HepG2 (cell line): ENCODE measurements around the gene ZNF134. TPM values are rescaled to one million over a fixed set of nuclear protein-coding genes. Genes with fewer than 3 reads are reported as not detected.

Source experiments
- ARID3A ChIP-seq: IDR thresholded peaks from 2 replicates; pipeline ENCODE4 v1.6.1; 2012; ENCODE audit warnings: low read depth, low read length, improper control_type of control experiment
- KDM1A ChIP-seq: IDR thresholded peaks from 2 replicates; pipeline ENCODE4 v1.6.1; 2016; ENCODE audit warnings: missing compliant biosample characterization
- MAZ ChIP-seq, 2 experiments: sonication (generic) in 1 of 2; formaldehyde crosslinking in 1 of 2; IDR thresholded peaks; 2 replicates each; pipeline versions ENCODE4 v1.5.0 to v1.6.1; 2012 to 2020; ENCODE audit warnings: low read depth in 2 of 2, mild to moderate bottlenecking in 2 of 2, borderline replicate concordance in 1 of 2, improper control_type of control experiment in 1 of 2, low read length in 1 of 2, missing genetic modification reagents in 1 of 2, moderate library complexity in 1 of 2
- MIER2 ChIP-seq: IDR thresholded peaks from 2 replicates; pipeline ENCODE4 v1.6.1; 2016; ENCODE audit warnings: missing biosample characterization, missing genetic modification reagents
- TRIM22 ChIP-seq: fragments of 450-650 bp; IDR thresholded peaks from 2 replicates; pipeline ENCODE4 v1.6.1; 2017
- ZNF354B ChIP-seq: sonication (generic); formaldehyde crosslinking; IDR thresholded peaks from 2 replicates; pipeline ENCODE4 v1.8.0; 2022; ENCODE audit warnings: mild to moderate bottlenecking, missing genetic modification reagents
- ZNF446 ChIP-seq: sonication (generic); formaldehyde crosslinking; IDR thresholded peaks from 2 replicates; pipeline ENCODE4 v1.5.0; 2020; ENCODE audit warnings: mild to moderate bottlenecking, missing genetic modification reagents
- ZNF605 ChIP-seq: sonication (generic); formaldehyde crosslinking; IDR thresholded peaks from 2 replicates; pipeline ENCODE4 v1.8.0; 2022; ENCODE audit warnings: mild to moderate bottlenecking, missing genetic modification reagents
- polyA plus RNA-seq, 8 experiments: library from polyadenylated mRNA; depleted of rRNA in 3 of 8; stranded (reverse) in 7 of 8; unstranded in 1 of 8; fragments of >200 nt; fragmentation: Illumina TruSeq in 4 of 8; extraction: Trizol in 4 of 8; gene quantifications; 2 replicates each; pipeline versions ENCODE4 v1.2.1 to v1.2.3, GENCODE V29; 2011 to 2016; ENCODE audit warnings: low read depth in 4 of 8, missing spikeins in 1 of 8, mixed read lengths in 1 of 8; ENCODE audit not compliant: insufficient read depth in 1 of 8
- total RNA-seq, 5 experiments: library from RNA; depleted of rRNA; stranded (reverse); fragments of >200 nt; fragmentation: Illumina TruSeq; extraction: Trizol; gene quantifications; 2 replicates each; pipeline ENCODE4 v1.2.3, GENCODE V29; 2016; ENCODE audit warnings: low read depth in 1 of 5
- TF ChIP-seq, protein P1 (sequence below): sonication (generic); formaldehyde crosslinking; IDR thresholded peaks from 2 replicates; pipeline ENCODE4 v1.4.0; 2020; ENCODE audit warnings: mild to moderate bottlenecking, low read depth, missing genetic modification reagents
- TF ChIP-seq, protein P2 (sequence below): sonication (generic); formaldehyde crosslinking; IDR thresholded peaks from 2 replicates; pipeline ENCODE4; 2020; ENCODE audit warnings: missing genetic modification reagents, mild to moderate bottlenecking, borderline replicate concordance
- TF ChIP-seq, protein P3 (sequence below): sonication (generic); formaldehyde crosslinking; IDR thresholded peaks from 2 replicates; pipeline ENCODE4 v1.4.0; 2020; ENCODE audit warnings: mild to moderate bottlenecking, missing genetic modification reagents
- TF ChIP-seq, protein P4 (sequence below): sonication (generic); formaldehyde crosslinking; conservative IDR thresholded peaks from 2 replicates; pipeline ENCODE4 v1.8.0; 2022; ENCODE audit warnings: missing genetic modification reagents
- TF ChIP-seq, protein P5 (sequence below): sonication (generic); formaldehyde crosslinking; IDR thresholded peaks from 2 replicates; pipeline ENCODE4 v1.8.0; 2022; ENCODE audit warnings: low read depth, missing genetic modification reagents

The ZNF134 gene
- total and polyA plus RNA-seq, 2 of the 13 experiments (the other 11 are each of a cell fraction or from before 2014, with no cell fraction given) = 6.8 to 17.1 TPM

DNA sequence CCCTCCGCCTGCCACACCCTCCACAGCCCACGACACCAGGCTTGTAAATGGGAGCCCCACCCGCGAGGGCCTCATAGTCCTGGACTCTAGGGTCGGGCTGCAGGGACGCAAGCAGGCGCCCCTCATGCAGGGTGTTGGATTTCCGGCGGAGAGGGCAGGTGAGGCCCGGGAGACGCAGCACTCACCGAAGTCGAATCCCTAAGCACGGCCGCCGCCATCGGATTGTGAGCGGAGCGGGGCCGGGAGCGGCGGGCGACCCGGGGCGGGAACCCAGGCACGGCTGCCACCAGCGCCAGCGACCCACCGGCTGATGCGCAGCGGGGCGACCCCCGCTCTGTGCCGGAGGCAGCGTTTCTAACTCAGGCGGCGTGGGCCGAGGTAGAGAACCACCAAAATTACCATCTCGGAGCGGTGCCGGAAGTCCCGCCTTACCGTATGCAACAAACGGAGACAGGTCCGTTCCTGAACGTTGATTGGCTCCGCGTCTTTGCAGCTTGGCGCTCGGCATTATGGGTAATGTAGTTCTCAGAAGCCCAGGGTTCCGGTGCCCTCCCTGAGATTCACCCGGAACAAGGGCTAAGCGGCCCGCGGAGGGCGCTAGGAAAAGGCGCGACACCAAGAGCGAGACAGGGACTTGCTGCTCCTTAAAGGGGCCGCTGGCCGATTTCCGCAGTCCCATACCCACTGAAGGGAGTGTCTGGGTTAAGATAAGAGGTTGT is 35.4 kb upstream of the ZNF134 start, which contains the start of gene ZNF416 (continued):
- no peak for TF ChIP-seq MAZ (IDR thresholded peaks at IDR 0.05; ENCODE audit: borderline replicate concordance, low read depth, low read length)
- no peak; the same call in 1 of the 2 replicates for TF ChIP-seq MAZ (CRISPR knock-in tag; IDR thresholded peaks at IDR 0.05; ENCODE audit: low read depth)
- TF ChIP-seq, protein P1, sequence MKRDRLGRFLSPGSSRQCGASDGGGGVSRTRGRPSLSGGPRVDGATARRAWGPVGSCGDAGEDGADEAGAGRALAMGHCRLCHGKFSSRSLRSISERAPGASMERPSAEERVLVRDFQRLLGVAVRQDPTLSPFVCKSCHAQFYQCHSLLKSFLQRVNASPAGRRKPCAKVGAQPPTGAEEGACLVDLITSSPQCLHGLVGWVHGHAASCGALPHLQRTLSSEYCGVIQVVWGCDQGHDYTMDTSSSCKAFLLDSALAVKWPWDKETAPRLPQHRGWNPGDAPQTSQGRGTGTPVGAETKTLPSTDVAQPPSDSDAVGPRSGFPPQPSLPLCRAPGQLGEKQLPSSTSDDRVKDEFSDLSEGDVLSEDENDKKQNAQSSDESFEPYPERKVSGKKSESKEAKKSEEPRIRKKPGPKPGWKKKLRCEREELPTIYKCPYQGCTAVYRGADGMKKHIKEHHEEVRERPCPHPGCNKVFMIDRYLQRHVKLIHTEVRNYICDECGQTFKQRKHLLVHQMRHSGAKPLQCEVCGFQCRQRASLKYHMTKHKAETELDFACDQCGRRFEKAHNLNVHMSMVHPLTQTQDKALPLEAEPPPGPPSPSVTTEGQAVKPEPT (CRISPR knock-in tag) = 0 out of 2 replicates have a peak, but pooled peaks have one; percentile 23
- TF ChIP-seq ARID3A = no peak
- TF ChIP-seq, protein P2, sequence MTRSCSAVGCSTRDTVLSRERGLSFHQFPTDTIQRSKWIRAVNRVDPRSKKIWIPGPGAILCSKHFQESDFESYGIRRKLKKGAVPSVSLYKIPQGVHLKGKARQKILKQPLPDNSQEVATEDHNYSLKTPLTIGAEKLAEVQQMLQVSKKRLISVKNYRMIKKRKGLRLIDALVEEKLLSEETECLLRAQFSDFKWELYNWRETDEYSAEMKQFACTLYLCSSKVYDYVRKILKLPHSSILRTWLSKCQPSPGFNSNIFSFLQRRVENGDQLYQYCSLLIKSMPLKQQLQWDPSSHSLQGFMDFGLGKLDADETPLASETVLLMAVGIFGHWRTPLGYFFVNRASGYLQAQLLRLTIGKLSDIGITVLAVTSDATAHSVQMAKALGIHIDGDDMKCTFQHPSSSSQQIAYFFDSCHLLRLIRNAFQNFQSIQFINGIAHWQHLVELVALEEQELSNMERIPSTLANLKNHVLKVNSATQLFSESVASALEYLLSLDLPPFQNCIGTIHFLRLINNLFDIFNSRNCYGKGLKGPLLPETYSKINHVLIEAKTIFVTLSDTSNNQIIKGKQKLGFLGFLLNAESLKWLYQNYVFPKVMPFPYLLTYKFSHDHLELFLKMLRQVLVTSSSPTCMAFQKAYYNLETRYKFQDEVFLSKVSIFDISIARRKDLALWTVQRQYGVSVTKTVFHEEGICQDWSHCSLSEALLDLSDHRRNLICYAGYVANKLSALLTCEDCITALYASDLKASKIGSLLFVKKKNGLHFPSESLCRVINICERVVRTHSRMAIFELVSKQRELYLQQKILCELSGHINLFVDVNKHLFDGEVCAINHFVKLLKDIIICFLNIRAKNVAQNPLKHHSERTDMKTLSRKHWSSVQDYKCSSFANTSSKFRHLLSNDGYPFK (CRISPR knock-in tag) = peak; percentile 44; the same call in 1 of the 2 replicates
- no peak for TF ChIP-seq KDM1A (CRISPR knock-in tag)
- TF ChIP-seq ZNF446 = no peak
- TF ChIP-seq, protein P3, sequence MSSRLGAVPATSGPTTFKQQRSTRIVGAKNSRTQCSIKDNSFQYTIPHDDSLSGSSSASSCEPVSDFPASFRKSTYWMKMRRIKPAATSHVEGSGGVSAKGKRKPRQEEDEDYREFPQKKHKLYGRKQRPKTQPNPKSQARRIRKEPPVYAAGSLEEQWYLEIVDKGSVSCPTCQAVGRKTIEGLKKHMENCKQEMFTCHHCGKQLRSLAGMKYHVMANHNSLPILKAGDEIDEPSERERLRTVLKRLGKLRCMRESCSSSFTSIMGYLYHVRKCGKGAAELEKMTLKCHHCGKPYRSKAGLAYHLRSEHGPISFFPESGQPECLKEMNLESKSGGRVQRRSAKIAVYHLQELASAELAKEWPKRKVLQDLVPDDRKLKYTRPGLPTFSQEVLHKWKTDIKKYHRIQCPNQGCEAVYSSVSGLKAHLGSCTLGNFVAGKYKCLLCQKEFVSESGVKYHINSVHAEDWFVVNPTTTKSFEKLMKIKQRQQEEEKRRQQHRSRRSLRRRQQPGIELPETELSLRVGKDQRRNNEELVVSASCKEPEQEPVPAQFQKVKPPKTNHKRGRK (CRISPR knock-in tag) = no peak
- TF ChIP-seq, protein P4, sequence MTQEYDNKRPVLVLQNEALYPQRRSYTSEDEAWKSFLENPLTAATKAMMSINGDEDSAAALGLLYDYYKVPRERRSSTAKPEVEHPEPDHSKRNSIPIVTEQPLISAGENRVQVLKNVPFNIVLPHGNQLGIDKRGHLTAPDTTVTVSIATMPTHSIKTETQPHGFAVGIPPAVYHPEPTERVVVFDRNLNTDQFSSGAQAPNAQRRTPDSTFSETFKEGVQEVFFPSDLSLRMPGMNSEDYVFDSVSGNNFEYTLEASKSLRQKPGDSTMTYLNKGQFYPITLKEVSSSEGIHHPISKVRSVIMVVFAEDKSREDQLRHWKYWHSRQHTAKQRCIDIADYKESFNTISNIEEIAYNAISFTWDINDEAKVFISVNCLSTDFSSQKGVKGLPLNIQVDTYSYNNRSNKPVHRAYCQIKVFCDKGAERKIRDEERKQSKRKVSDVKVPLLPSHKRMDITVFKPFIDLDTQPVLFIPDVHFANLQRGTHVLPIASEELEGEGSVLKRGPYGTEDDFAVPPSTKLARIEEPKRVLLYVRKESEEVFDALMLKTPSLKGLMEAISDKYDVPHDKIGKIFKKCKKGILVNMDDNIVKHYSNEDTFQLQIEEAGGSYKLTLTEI = no peak
- no peak for TF ChIP-seq TRIM22
- TF ChIP-seq, protein P5, sequence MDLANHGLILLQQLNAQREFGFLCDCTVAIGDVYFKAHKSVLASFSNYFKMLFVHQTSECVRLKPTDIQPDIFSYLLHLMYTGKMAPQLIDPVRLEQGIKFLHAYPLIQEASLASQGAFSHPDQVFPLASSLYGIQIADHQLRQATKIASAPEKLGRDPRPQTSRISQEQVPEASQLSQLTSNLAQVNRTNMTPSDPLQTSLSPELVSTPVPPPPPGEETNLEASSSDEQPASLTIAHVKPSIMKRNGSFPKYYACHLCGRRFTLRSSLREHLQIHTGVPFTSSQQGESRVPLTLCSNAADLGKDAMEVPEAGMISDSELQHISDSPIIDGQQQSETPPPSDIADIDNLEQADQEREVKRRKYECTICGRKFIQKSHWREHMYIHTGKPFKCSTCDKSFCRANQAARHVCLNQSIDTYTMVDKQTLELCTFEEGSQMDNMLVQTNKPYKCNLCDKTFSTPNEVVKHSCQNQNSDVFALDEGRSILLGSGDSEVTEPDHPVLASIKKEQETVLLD (CRISPR knock-in tag) = no peak
- no peak for TF ChIP-seq ZNF354B
- peak; percentile 17; the same call in 1 of the 2 replicates for TF ChIP-seq ZNF605 (CRISPR knock-in tag)
- TF ChIP-seq MIER2 (CRISPR knock-in tag) = no peak
